ENCODE data around the gene TUFT1. TPM values are rescaled to one million over a fixed set of nuclear protein-coding genes. Genes with fewer than 3 reads are reported as not detected.

TUFT1 gene
- total and polyA plus RNA-seq, 10 of the 15 experiments (the other 5 are each of a cell fraction or from before 2014, with no cell fraction given) = 0.08 to 4.3 (median 3.2) TPM

GRCh38 chr1:151568626-151569088 is 28.5 kb downstream of the TUFT1 start (continued):
- TF ChIP-seq ZBTB11 (CRISPR knock-in tag; IDR thresholded peaks at IDR 0.05) (no peak), FOS (IDR thresholded peaks at IDR 0.05; ENCODE audit: borderline replicate concordance, extremely low read depth, insufficient read length) (no peak), NFXL1 (IDR thresholded peaks at IDR 0.05; ENCODE audit: borderline replicate concordance) (no peak), ZNF217 (IDR thresholded peaks at IDR 0.05) (no peak), YBX1 (IDR thresholded peaks at IDR 0.05) (no peak)

DNA sequence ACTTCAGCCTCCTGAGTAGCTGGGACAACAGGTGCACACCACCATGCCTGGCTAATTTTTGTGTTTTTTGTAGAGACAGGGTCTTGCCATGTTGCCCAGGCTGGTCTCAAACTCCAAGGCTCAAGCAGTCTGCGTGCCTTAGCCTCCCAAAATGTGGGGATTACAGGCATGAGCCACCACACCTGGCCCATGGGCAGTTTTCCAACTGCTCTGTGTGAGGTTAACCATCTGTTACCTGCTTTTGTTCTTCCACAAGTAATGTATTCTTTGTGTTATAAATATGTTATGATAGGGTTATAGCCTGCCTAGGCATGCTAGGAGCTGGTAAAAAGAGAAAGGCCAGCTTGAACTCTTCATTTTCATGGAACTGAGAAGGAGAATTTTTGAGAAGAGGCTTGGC is 30.7 kb downstream of the TUFT1 start:
- H3K4me3 ChIP-seq = no peak overlapping the region
- no peak overlapping the region for H3K9ac ChIP-seq (ENCODE audit: control insufficient read depth, insufficient read depth, low read length)
- H3K36me3 ChIP-seq (ENCODE audit: control insufficient read depth in 2 of 2, insufficient read depth in 2 of 2, low read length in 1 of 2) = no peaks in the 10 kb centered on the region
- H3K27ac ChIP-seq (ENCODE audit: control insufficient read depth, insufficient read depth) = no peak overlapping the region
- POLR2A ChIA-PET = no interaction called here
- H2AFZ ChIP-seq (ENCODE audit: control insufficient read depth, low read depth, low read length) = no peak overlapping the region
- no peaks in the 10 kb centered on the region for H3K79me2 ChIP-seq (ENCODE audit: control insufficient read depth, insufficient read depth, low read length)
- SMC1A ChIA-PET (ENCODE audit: uncharacterized antibody, unreplicated experiment) = interaction anchor here (0.9 kb wide), 1 partner anchor 19 kb away, joined by 3 read pairs; no protein-coding TSS in a partner anchor
- ATAC-seq = no peak
- TF ChIP-seq JUND (IDR thresholded peaks at IDR 0.05; ENCODE audit: low read depth, low read length) (no peak), ATF7 (IDR thresholded peaks at IDR 0.05; ENCODE audit: low read depth) (no peak)
- RAD21 ChIA-PET (ENCODE audit: unreplicated experiment) = no interaction called here
- H3K4me1 ChIP-seq (ENCODE audit: control insufficient read depth, insufficient read depth, low read length) = peaks cover 4% of the 10 kb centered on the region; the same call in 1 of the 2 replicates
- H4K20me1 ChIP-seq (ENCODE audit: control insufficient read depth, insufficient read depth) = no peaks in the 10 kb centered on the region
- H3K9me3 ChIP-seq (replicated peaks; ENCODE audit: control insufficient read depth, insufficient read depth, low read length) = no peaks in the 10 kb centered on the region
- CTCF ChIA-PET = interaction anchor here (1.0 to 1.4 kb wide), 2 partner anchors 23 kb away, joined by 4 read pairs; no protein-coding TSS in a partner anchor
- no peak for DNase-seq (ENCODE audit: low read depth, low spot score)
- no peak overlapping the region for H3K4me2 ChIP-seq (ENCODE audit: control insufficient read depth, insufficient read depth)
- in situ Hi-C loops (cut with MboI) (no loop called here), intact Hi-C loops (cut with micrococcal nuclease; ENCODE audit: unreplicated experiment) (no loop called here)
- no peak for FAIRE-seq
- 6% methylated on average over 1 of the region's 1 CpG for WGBS (ENCODE audit: insufficient coverage, insufficient replicate concordance, low lambda C conversion rate, missing lambda C conversion rate)
- BruUV-seq (replicated peaks) = no TSS peak
- H3K27me3 ChIP-seq (replicated peaks in 1 of 2; ENCODE audit: control insufficient read depth in 2 of 2, insufficient read depth in 2 of 2, low read length in 1 of 2) = no peaks in the 10 kb centered on the region

Measured in GM12878 (cell line).